ENCODE measurements around the gene GPC5.
"Not testable (repeated sequence)": the region's sequence is repeated elsewhere in the genome, so short reads cannot be mapped to it uniquely, and the experiment has no call there.

Gene GPC5

GRCh38 chr13:91408971-91409370 lies 10.6 kb downstream of the GPC5 start:
- no peak for TF ChIP-seq CTCF (conservative IDR thresholded peaks at IDR 0.05)
- H3K27ac ChIP-seq = no peak overlapping the region

- not testable (repeated sequence) for H3K27ac ChIP-seq
Observed at GRCh38 chr13:91416579-91416978, 18.2 kb downstream of the GPC5 start.

GRCh38 chr13:91417660-91418325 lies 19.4 kb downstream of the GPC5 start:
- no peak for TF ChIP-seq CTCF (conservative IDR thresholded peaks at IDR 0.05)
- no peak overlapping the region for H3K27ac ChIP-seq

GRCh38 chr13:91426913-91427312 lies 28.5 kb downstream of the GPC5 start:
- no peak overlapping the region for H3K27ac ChIP-seq
- no peak for TF ChIP-seq CTCF (conservative IDR thresholded peaks at IDR 0.05)

- H3K27ac ChIP-seq = not testable (repeated sequence)
Observed at GRCh38 chr13:91438674-91439073, 40.3 kb downstream of the GPC5 start.

GRCh38 chr13:91450913-91451312 lies 52.5 kb downstream of the GPC5 start:
- H3K27ac ChIP-seq = no peak overlapping the region
- TF ChIP-seq CTCF (conservative IDR thresholded peaks at IDR 0.05) = no peak

GRCh38 chr13:91454666-91455065 lies 56.2 kb downstream of the GPC5 start:
- H3K27ac ChIP-seq = no peak overlapping the region
- TF ChIP-seq CTCF (conservative IDR thresholded peaks at IDR 0.05) = no peak

- TF ChIP-seq CTCF (conservative IDR thresholded peaks at IDR 0.05) = no peak
- no peak overlapping the region for H3K27ac ChIP-seq
Observed at GRCh38 chr13:91456837-91457236, 58.4 kb downstream of the GPC5 start.

GRCh38 chr13:91459485-91459884 lies 61.1 kb downstream of the GPC5 start:
- H3K27ac ChIP-seq = no peak overlapping the region
- no peak for TF ChIP-seq CTCF (conservative IDR thresholded peaks at IDR 0.05)
